A673 (cell line): ENCODE measurements around the gene PRKCH. TPM values are rescaled to one million over a fixed set of nuclear protein-coding genes. Genes with fewer than 3 reads are reported as not detected.

Experiments used
- BruUV-seq: library from RNA; stranded (reverse); fragments of 400-500 nt; replicated peaks from 2 replicates; lab custom pipeline; 2021; lab: Mats Ljungman, UMichigan
- CTCF ChIA-PET: fragments of 300-600 bp; sonication (Branson Sonifier 250); formaldehyde crosslinking; loops from one replicate; lab custom pipeline; 2022; ENCODE audit warnings: antibody characterized with exemption; lab: Charles Lee
- POLR2A ChIA-PET: fragments of 300-600 bp; sonication (Branson Sonifier 250); formaldehyde crosslinking; loops from one replicate; lab custom pipeline; 2022; ENCODE audit warnings: antibody characterized with exemption; ENCODE audit not compliant: low non-redundant PET; lab: Charles Lee
- DNase-seq: peaks from one replicate; pipeline ENCODE4 v3.0.0-alpha.2; 2015; ENCODE audit warnings: low spot score
- H3K27ac ChIP-seq: fragments of 200-600 bp; sonication (generic); 2 replicates; pipeline ENCODE4 v1.5.1; 2016; ENCODE audit warnings: mixed run types, low read depth, mild to moderate bottlenecking, mixed read lengths, antibody characterized with exemption, low read length; ENCODE audit not compliant: poor library complexity, severe bottlenecking
- H3K27me3 ChIP-seq: fragments of 200-600 bp; sonication (generic); replicated peaks from 2 replicates; pipeline ENCODE4 v1.6.1; 2017; ENCODE audit warnings: mixed run types, low read depth, mild to moderate bottlenecking, mixed read lengths, antibody characterized with exemption, low read length; ENCODE audit not compliant: insufficient read depth, poor library complexity
- H3K36me3 ChIP-seq: fragments of 200-600 bp; sonication (generic); 2 replicates; pipeline ENCODE4 v1.6.1; 2016; ENCODE audit warnings: mixed run types, mild to moderate bottlenecking, mixed read lengths, antibody characterized with exemption, low read length; ENCODE audit not compliant: insufficient read depth, poor library complexity, severe bottlenecking
- H3K4me1 ChIP-seq: fragments of 200-600 bp; sonication (generic); 2 replicates; pipeline ENCODE4 v1.6.1; 2017; ENCODE audit warnings: mixed run types, mild to moderate bottlenecking, mixed read lengths, antibody characterized with exemption, low read length; ENCODE audit not compliant: insufficient read depth, poor library complexity, severe bottlenecking
- H3K4me3 ChIP-seq: fragments of 200-600 bp; sonication (generic); 2 replicates; pipeline ENCODE4 v1.5.1; 2016; ENCODE audit warnings: low read depth, mixed run types, mild to moderate bottlenecking, mixed read lengths, low read length; ENCODE audit not compliant: poor library complexity, severe bottlenecking
- H3K9me3 ChIP-seq: fragments of 200-600 bp; sonication (generic); 2 replicates; pipeline ENCODE4 v1.6.1; 2016; ENCODE audit warnings: mixed run types, low read depth, mild to moderate bottlenecking, mixed read lengths, antibody characterized with exemption, low read length; ENCODE audit not compliant: poor library complexity, severe bottlenecking
- EZH2 ChIP-seq: fragments of 200-600 bp; sonication (generic); IDR thresholded peaks from 2 replicates; pipeline ENCODE4 v1.6.1; 2017; ENCODE audit warnings: borderline replicate concordance, low read depth, mild to moderate bottlenecking, mixed read lengths, antibody characterized with exemption, low read length; ENCODE audit not compliant: poor library complexity, severe bottlenecking
- intact Hi-C: fragments of 100-400 bp; cut with micrococcal nuclease; formaldehyde crosslinking; loops from one replicate; pipeline ENCODE4 v1.10.0; 2022; ENCODE audit not compliant: unreplicated experiment
- total RNA-seq: library from RNA; stranded (reverse); gene quantifications from 2 replicates; pipeline ENCODE4 v1.2.3, GENCODE V29; 2021
- TF ChIP-seq, protein P1 (sequence below): fragments of 300-800, 200-600 bp; sonication (generic); conservative IDR thresholded peaks from 2 replicates; pipeline ENCODE4 v1.5.1; 2017; ENCODE audit warnings: low read depth, mild to moderate bottlenecking, antibody characterized with exemption, low read length, moderate library complexity, mixed read lengths

Gene PRKCH
- total RNA-seq, 1 experiment from 2014 or later = 1.8 TPM

DNA sequence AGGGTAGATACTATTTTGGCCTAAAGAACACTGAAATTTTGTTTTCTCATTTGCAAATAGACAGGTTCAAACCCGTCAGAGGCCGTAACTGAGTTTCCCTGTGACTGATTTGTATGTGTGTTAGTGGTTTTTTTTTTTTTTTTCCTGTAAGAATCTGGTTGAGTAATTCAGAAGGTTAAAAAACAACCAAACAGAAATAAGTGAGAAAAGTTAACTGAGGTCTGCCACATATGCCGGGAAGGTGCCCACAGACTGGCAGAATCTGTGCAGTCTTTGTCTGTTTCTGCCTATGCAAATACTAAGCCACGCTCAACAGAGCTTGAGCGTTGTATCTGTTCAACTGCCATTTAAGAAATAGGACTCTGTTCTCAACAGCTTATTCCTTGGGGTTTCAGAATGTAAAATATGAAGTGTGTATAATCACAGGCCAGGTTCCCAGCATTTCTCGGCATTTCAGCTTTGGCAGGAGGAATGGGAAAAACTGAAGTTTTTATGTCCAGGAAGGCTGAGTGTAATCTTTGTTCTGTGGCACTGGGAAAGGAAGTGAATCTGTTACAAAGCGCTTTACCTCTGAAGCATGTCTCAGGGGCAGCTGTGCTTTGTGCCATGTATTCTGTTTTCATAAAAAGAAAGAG, 181.9 kb downstream of the PRKCH start:
- H3K4me3 ChIP-seq = no peak overlapping the region
- intact Hi-C loops = no loop called here
- POLR2A ChIA-PET = no interaction called here
- H3K27ac ChIP-seq = no peak overlapping the region
- H3K4me1 ChIP-seq = no peaks in the 10 kb centered on the region
- H3K9me3 ChIP-seq = no peaks in the 10 kb centered on the region
- TF ChIP-seq EZH2 = no peak
- TF ChIP-seq, protein P1, sequence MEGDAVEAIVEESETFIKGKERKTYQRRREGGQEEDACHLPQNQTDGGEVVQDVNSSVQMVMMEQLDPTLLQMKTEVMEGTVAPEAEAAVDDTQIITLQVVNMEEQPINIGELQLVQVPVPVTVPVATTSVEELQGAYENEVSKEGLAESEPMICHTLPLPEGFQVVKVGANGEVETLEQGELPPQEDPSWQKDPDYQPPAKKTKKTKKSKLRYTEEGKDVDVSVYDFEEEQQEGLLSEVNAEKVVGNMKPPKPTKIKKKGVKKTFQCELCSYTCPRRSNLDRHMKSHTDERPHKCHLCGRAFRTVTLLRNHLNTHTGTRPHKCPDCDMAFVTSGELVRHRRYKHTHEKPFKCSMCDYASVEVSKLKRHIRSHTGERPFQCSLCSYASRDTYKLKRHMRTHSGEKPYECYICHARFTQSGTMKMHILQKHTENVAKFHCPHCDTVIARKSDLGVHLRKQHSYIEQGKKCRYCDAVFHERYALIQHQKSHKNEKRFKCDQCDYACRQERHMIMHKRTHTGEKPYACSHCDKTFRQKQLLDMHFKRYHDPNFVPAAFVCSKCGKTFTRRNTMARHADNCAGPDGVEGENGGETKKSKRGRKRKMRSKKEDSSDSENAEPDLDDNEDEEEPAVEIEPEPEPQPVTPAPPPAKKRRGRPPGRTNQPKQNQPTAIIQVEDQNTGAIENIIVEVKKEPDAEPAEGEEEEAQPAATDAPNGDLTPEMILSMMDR = no peak
- DNase-seq = no peak
- H3K27me3 ChIP-seq = no peaks in the 10 kb centered on the region
- CTCF ChIA-PET = no interaction called here
- H3K36me3 ChIP-seq = no peaks in the 10 kb centered on the region
- no TSS peak for BruUV-seq

DNA sequence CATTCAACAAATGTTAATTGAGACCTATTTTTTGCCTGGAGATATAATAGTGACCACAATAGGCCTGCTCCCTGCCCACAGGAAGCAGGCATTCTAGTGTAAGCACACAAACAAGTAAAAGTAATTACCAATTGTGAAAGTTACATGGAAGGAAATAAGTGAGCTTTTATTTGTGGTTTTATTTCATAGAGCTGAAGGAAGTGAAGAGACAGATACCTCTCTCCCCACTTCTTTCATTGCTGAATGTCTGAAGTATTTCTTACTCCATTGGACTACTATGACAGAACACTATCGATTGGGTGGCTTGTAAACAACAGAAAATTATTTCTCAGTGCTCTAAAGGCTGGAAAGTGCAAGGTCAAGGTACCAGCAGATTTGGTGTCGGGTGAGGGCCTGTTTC, 183.5 kb downstream of the PRKCH start:
- no peaks in the 10 kb centered on the region for H3K9me3 ChIP-seq
- DNase-seq = no peak
- no peaks in the 10 kb centered on the region for H3K36me3 ChIP-seq
- no peaks in the 10 kb centered on the region for H3K4me1 ChIP-seq
- no peak overlapping the region for H3K27ac ChIP-seq
- no TSS peak for BruUV-seq
- no peak for TF ChIP-seq EZH2
- TF ChIP-seq, protein P1 = no peak
- H3K4me3 ChIP-seq = no peak overlapping the region
- POLR2A ChIA-PET = no interaction called here
- H3K27me3 ChIP-seq = no peaks in the 10 kb centered on the region
- CTCF ChIA-PET = no interaction called here
- intact Hi-C loops = no loop called here

DNA sequence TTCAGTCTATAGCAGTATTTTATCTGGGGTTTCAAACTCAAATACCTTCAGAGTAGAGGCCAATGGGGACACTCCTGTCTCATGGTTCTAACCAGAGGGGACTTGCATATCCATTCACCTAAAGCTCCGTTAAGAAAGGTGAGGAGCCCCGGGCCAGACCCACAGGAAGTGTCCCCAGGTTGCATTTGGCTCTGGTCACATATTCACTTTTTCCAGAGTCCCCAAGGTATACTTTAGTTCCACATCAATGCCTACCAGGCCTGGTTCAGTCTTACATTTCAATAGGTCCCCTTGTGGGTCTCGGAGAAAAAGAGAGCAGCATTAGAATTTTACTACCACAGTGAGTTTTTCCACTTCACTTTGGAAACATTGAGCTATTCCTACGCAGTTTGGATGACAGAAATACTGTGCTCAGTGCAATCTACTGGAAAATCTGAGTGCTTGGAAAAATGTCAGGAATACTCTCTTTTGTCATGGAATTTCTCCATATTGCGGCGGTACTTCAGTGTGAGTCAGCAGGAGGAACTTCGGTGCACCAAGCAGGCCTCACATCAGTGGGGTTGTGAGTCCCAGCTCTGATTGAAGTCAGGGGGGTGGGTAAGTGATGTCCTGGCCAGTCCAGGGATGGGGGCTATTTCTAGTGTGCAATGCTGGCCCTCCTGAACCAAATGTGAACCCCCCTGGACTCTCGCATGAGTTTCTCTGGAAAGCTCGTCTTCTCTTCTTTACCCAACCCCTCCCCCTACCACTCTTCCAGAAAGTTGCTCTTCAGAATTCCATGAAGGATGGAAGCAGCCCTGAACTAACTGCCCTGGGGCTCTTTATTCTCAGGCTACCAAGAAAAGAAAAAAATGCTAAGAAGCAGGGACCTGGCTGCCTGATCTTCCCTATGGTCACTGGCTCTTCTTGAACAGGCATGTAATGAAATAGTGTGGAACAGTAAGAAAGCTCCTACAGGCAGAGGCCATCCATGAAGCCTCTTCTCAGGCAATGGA, 184.7 kb downstream of the PRKCH start:
- H3K27me3 ChIP-seq = no peaks in the 10 kb centered on the region
- intact Hi-C loops = no loop called here
- POLR2A ChIA-PET = no interaction called here
- no peak overlapping the region for H3K4me3 ChIP-seq
- H3K36me3 ChIP-seq = no peaks in the 10 kb centered on the region
- H3K27ac ChIP-seq = no peak overlapping the region
- H3K9me3 ChIP-seq = no peaks in the 10 kb centered on the region
- no peak for DNase-seq
- no TSS peak for BruUV-seq
- H3K4me1 ChIP-seq = no peaks in the 10 kb centered on the region
- TF ChIP-seq EZH2 = no peak
- TF ChIP-seq, protein P1 = no peak
- CTCF ChIA-PET = no interaction called here
